Esophagus muscularis mucosa (tissue), 4 donors: ENCODE data around the gene CPLANE2. TPM values are rescaled to one million over a fixed set of nuclear protein-coding genes. Genes with fewer than 3 reads are reported as not detected.

Experiments
- DNase-seq: peaks from one replicate; pipeline ENCODE4 v3.0.0-alpha.2; 2017; ENCODE audit errors: extremely low spot score
- H3K27ac ChIP-seq, 4 donors: fragments of 200-600 bp; sonication (generic); replicated peaks in 1 of 4; 1 replicate in 3 of 4; 2 replicates in 1 of 4; pipeline ENCODE4 v1.5.1; 2016 to 2019; ENCODE audit warnings: mild to moderate bottlenecking in 1 of 4
- H3K27me3 ChIP-seq, 4 donors: fragments of 200-600 bp; sonication (generic); one replicate each; pipeline versions ENCODE4 v1.5.1 to v1.6.0; 2016 to 2019
- H3K36me3 ChIP-seq, 4 donors: fragments of 200-600 bp; sonication (generic); one replicate each; pipeline ENCODE4 v1.5.1; 2016 to 2019
- H3K4me1 ChIP-seq, 4 donors: fragments of 200-600 bp; sonication (generic); one replicate each; pipeline ENCODE4 v1.5.1; 2016 to 2019
- H3K4me3 ChIP-seq, 4 donors: fragments of 200-600 bp; sonication (generic); 1 replicate in 2 of 4; 2 replicates in 2 of 4; pipeline ENCODE4 v1.5.1; 2016 to 2019; ENCODE audit warnings: mild to moderate bottlenecking in 4 of 4, moderate library complexity in 1 of 4
- H3K9me3 ChIP-seq, 4 donors: fragments of 200-600 bp; sonication (generic); 1 replicate in 3 of 4; 2 replicates in 1 of 4; pipeline ENCODE4 v1.5.1; 2016 to 2019
- CTCF ChIP-seq, 3 experiments: fragments of 200-600 bp in 2 of 3; fragments of 450-650 bp in 1 of 3; sonication (generic) in 2 of 3; IDR thresholded peaks; one replicate each; pipeline ENCODE4 v1.5.1; 2017 to 2019; ENCODE audit warnings: antibody characterized with exemption in 3 of 3, mild to moderate bottlenecking in 2 of 3, moderate library complexity in 1 of 3
- EP300 ChIP-seq: sonication (generic); formaldehyde crosslinking; IDR thresholded peaks from one replicate; pipeline ENCODE4 v1.6.1; 2017; ENCODE audit warnings: antibody characterized with exemption
- POLR2A ChIP-seq: fragments of 450-650 bp; IDR thresholded peaks from one replicate; pipeline ENCODE4 v1.6.1; 2017; ENCODE audit warnings: antibody characterized with exemption, moderate library complexity, mild to moderate bottlenecking, low read depth
- POLR2AphosphoS5 ChIP-seq, 2 donors: sonication (generic); formaldehyde crosslinking; IDR thresholded peaks; one replicate each; pipeline ENCODE4 v1.6.1; 2017; ENCODE audit warnings: antibody characterized with exemption in 2 of 2
- WGBS: methylation state at CpG from one replicate; pipeline ENCODE4 v1.1.5; 2018; 5-methylcytosine and 5-hydroxymethylcytosine counted together
- intact Hi-C: fragments of 100-400 bp; cut with DNase I; formaldehyde crosslinking; loops from one replicate; pipeline ENCODE4 v1.15.1; 2023
- total RNA-seq, 4 donors: library from RNA; depleted of rRNA; stranded (reverse); fragments of >200 nt; gene quantifications; one replicate each; pipeline versions ENCODE4 v1.1.0 to v1.2.1, GENCODE V29; 2016

The CPLANE2 gene, protein sequence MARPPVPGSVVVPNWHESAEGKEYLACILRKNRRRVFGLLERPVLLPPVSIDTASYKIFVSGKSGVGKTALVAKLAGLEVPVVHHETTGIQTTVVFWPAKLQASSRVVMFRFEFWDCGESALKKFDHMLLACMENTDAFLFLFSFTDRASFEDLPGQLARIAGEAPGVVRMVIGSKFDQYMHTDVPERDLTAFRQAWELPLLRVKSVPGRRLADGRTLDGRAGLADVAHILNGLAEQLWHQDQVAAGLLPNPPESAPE
- 10 to 100 TPM in 2 of 4 donors, 1 to 10 TPM in 2; 7.5 to 26.0 (median 12.2) TPM for total RNA-seq

DNA sequence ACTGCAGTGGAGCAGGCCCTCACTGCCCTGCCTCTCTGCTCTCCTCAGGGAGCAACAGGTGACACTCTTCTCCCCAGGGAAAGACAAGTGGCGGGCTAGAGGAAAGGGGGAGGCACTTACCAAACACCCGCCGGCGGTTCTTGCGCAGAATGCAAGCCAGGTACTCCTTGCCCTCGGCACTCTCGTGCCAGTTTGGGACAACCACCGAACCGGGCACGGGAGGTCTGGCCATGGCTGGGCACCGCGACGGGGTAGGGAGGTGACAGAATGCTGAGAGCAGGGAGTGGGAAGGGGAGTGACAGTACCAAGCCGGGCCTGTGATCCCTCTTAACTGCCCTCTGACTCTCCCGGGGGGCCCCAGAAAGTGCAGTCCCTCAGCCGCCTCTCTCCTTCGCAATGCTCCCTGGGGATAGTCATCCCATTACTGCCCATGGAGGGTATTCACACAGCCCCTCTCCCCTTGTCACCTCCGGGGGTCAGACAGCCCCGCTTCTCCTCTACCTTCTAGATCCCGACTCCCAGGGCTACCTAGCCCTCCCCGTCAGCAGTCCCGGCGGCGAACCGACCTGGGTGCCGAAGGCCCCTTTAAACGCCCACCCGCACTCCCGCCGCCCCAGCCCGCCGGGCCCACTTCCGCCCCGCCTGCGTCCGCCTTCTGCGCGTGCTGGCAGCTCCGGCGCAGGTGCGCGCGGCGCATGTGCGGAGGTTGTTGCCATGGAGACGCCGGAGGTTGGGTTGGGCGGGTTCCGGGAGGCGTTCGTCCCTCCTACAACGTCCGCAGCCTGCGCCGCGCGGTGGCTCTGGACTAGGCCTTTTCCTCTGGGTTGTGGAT, at the start of gene CPLANE2:
Gene CPLANE2 (minus strand): TSS at position 673 of the 832 bp plus-strand sequence. CDS start 441 bp downstream, at position 232.
- Histone ChIP-seq H3K4me3 (peak within 1 kb of the TSS; percentile 65 to 73 (median 70)), H3K27ac (peak within 1 kb of the TSS; percentile 86 to 93 (median 88)), H3K9me3 (no peaks in the 10 kb centered on the region), H3K4me1 (peaks cover 16 to 27% (median 22%) of the 10 kb centered on the region in 4 donors), H3K36me3 (peaks cover 0 to 16% (median 6%) of the 10 kb centered on the region in 4 donors), H3K27me3 (no peaks in the 10 kb centered on the region)
- intact Hi-C loops: no loop called here
- peak in 1 of 3 experiments; percentile 24 for TF ChIP-seq CTCF (IDR thresholded peaks at IDR 0.05)
- TF ChIP-seq EP300: no peak
- TF ChIP-seq POLR2A: peak; percentile 41
- TF ChIP-seq POLR2AphosphoS5 (IDR thresholded peaks at IDR 0.05): peak; percentile 86 to 92
- WGBS: 0% methylated on average over 31 of the region's 57 CpGs
- DNase-seq: peak; percentile 97

DNA sequence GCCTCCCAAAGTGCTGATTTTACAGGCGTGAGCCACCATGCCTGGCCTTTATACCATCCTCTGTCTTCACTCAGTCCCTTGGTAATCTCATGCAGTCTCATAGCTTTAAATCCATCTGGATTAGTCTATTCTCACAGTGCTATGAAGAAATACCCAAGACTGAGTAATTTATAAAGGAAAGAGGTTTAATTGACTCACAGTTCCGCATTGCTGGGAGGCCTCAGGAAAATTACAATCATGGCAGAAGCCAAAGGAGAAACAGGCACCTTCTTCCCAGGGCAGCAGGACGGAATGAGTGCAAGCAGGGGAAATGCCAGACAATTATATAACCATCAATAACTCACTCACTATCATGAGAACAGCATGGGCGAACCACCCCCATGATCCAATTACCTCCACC, 49.1 kb upstream of the CPLANE2 start:
- 89% methylated on average over 4 of the region's 4 CpGs for WGBS
- Histone ChIP-seq H3K4me3 (no peak overlapping the region), H3K36me3 (peaks cover 2 to 60% (median 23%) of the 10 kb centered on the region in 4 donors), H3K27ac (no peak overlapping the region), H3K4me1 (peaks cover 0 to 3% (median 0%) of the 10 kb centered on the region in 4 donors), H3K27me3 (no peaks in the 10 kb centered on the region), H3K9me3 (no peaks in the 10 kb centered on the region)
- DNase-seq: no peak
- TF ChIP-seq POLR2AphosphoS5 (IDR thresholded peaks at IDR 0.05) (no peak), CTCF (IDR thresholded peaks at IDR 0.05) (no peak), POLR2A (no peak), EP300 (no peak)
- intact Hi-C loops: no loop called here

GRCh38 chr1:16281765-16282164, 44.8 kb upstream of the CPLANE2 start:
- WGBS: 100% methylated on average over 2 of the region's 2 CpGs
- H3K4me1 ChIP-seq: peaks cover 0 to 8% (median 2%) of the 10 kb centered on the region in 4 donors
- H3K27ac ChIP-seq: no peak overlapping the region
- no peaks in the 10 kb centered on the region for H3K27me3 ChIP-seq
- no peaks in the 10 kb centered on the region for H3K9me3 ChIP-seq
- no peak overlapping the region for H3K4me3 ChIP-seq
- no peak for DNase-seq
- H3K36me3 ChIP-seq: peaks cover 0 to 25% (median 10%) of the 10 kb centered on the region in 4 donors
- intact Hi-C loops: no loop called here
- TF ChIP-seq POLR2AphosphoS5 (IDR thresholded peaks at IDR 0.05): no peak
- TF ChIP-seq POLR2A: no peak
- TF ChIP-seq EP300: no peak
- no peak for TF ChIP-seq CTCF (IDR thresholded peaks at IDR 0.05)

GRCh38 chr1:16279186-16279585, 42.2 kb upstream of the CPLANE2 start:
- Histone ChIP-seq H3K4me3 (no peak overlapping the region), H3K36me3 (peaks cover 0 to 1% (median 0%) of the 10 kb centered on the region in 4 donors), H3K9me3 (no peaks in the 10 kb centered on the region), H3K4me1 (peaks cover 0 to 8% (median 2%) of the 10 kb centered on the region in 4 donors), H3K27me3 (no peaks in the 10 kb centered on the region), H3K27ac (no peak overlapping the region)
- TF ChIP-seq POLR2A (no peak), POLR2AphosphoS5 (IDR thresholded peaks at IDR 0.05) (no peak), CTCF (IDR thresholded peaks at IDR 0.05) (no peak), EP300 (no peak)
- intact Hi-C loops: no loop called here
- DNase-seq: no peak
- 54% methylated on average over 2 of the region's 2 CpGs for WGBS
